GM18502 (cell line): ENCODE results near the gene PXDC1.
"Not testable (repeated sequence)": the region's sequence is repeated elsewhere in the genome, so short reads cannot be mapped to it uniquely, and the experiment has no call there.

Experiments used
- ATAC-seq: cut with Tn5 transposase; IDR thresholded peaks from one replicate; pipeline ENCODE4 v1.9.1; 2021; ENCODE audit warnings: mild to moderate bottlenecking; ENCODE audit not compliant: unreplicated experiment, poor library complexity

Gene PXDC1

GRCh38 chr6:3784423-3784822 lies 32.9 kb upstream of the PXDC1 start:
- no peak for ATAC-seq

GRCh38 chr6:3782876-3783832 lies 31.6 kb upstream of the PXDC1 start:
- ATAC-seq = no peak

GRCh38 chr6:3781504-3781903 lies 30.0 kb upstream of the PXDC1 start:
- ATAC-seq = no peak

- ATAC-seq = no peak
Observed at GRCh38 chr6:3779574-3779849, 28.0 kb upstream of the PXDC1 start.

DNA sequence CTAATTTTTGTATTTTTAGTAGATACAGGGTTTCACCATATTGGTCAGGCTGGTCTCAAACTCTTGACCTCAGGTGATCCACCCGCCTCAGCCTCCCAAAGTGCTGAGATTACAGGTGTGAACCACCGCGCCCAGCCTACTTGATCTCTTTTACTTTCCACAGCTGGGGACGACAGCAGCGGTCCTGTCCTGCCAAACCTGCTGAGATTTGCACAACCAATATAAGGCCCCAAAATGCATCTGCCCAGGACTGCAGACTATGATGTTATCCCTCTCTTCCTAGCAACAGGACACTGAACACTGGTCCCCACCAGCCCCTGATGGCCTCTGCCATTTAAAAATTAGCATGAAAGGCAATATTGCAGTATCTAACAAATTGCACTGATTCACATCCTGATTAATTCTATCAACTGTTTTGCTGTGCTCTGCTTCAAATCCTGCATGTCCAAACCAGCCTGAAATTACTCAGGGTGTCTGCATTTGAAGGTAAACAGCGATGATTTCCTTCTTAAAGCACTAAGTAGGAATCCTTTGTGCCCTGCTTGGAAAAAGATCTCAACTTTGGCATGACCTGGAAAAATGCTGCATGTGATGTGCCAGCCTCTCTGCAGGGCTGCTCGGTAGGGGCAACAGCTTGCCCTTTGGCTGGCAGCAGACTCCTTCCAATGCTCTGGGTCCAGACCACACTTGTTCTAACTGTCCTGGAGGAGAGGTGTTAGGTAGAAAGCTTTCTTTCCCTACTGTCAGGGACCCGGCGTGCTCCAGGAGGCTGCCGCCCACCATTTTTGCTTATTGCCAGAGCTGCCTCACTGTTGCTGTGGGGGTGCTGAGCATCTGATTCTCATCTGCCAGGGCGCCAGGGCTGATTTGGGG lies 27.4 kb upstream of the PXDC1 start:
- ATAC-seq = no peak

- no peak for ATAC-seq
Observed at GRCh38 chr6:3777730-3778461, 26.4 kb upstream of the PXDC1 start.

GRCh38 chr6:3776881-3777507 lies 25.5 kb upstream of the PXDC1 start:
- no peak for ATAC-seq

- no peak for ATAC-seq
Observed at GRCh38 chr6:3775847-3776246, 24.3 kb upstream of the PXDC1 start.

GRCh38 chr6:3775386-3775785 lies 23.9 kb upstream of the PXDC1 start:
- ATAC-seq = no peak

DNA sequence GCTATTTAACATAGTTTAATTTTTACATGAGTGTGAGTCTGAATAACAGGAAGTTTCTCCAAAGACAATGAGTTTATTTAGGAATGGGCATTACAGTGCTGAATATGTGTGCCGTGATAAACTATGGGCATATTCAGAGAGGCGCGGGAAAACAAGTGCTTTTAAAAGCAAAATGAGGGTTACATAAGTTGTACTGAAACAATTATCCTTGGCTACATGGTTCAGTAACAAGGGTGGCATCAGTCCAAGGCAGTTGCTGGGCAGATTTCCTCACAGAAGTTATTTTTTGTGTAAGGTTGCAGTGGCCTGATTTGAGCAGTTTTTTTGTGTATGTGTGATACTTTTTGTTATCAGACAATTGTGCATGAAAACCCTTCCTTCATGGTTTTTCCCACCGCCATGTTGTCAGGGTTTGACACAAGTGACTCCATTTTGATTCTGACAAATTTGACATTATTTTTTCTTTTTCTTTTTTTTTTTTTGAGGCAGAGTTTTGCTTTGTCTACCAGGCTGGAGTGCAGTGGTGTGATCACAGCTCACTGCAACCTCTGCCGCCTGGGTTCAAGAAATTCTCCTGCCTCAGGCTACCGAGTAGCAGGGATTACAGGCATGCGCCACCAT lies 22.3 kb upstream of the PXDC1 start:
- no peak for ATAC-seq

DNA sequence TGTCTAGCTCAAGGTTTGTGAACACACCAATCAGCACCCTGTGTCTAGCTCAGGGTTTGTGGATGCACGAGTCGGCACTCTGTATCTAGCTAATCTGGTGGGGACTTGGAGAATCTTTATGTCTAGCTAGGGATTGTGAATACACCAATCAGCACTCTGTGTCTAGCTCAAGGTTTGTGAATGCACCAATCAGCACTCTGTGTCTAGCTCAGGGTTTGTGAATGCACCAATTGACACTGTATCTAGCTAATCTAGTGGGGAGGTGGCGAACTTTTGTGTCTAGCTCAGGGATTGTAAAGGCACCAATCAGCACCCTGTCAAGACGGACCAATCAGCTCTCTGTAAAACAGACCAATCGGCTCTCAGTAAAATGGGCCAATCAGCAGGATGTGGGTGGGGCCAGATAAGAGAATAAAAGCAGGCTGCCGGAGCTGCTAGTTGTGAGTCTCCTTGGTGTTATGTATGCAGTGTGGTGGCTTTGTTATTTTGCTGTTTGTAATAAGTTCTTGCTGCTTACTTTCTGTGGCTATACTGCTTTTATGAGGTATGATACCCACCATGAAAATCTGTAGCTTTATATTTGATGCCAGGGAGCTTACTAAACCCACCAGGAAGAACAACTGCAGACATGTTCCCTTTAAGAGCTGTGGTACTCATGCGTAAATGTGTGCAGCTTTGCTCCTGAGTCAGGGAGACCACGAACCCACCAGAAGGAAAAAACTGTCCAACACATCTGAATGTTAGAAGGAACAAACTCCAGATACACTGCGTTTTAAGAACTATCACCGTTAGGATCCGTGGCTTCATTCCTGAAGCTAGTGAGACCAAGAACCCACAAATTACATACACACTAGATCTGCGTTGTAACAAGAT lies 20.9 kb upstream of the PXDC1 start:
- not testable (repeated sequence) for ATAC-seq

GRCh38 chr6:3771407-3772011 lies 20.0 kb upstream of the PXDC1 start:
- no peak for ATAC-seq

DNA sequence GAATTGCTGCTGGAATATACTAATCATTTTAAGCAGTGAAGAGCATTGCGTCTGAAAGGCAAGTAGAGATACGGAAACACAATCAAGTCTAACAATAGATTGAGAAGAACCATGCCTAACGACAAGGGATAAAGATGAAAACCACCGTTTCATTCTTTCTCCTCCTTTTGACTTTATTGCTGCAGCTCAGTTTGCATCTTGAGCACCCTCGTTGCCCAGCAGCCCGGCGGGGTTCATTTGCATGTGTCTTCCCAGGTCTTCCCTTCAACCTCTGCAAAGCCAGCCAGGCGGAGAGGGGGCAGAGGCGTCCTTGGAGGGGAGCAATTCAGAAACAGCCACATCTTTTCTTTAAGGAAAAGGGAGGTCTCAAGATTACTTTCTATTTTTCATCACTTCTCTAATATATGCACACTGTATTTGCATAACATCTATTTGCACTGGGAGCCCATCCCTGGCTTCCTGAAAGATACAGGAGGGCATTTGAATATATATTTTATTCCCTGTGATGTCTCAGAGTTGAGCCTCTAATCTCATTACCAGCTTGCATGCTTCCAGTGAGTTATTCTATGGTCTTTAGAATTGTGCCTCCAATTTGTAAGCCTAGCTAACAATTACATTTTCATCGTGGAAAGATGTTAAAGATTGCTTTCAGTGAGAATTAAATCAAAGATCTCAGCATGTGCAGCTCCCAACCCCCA lies 18.7 kb upstream of the PXDC1 start:
- ATAC-seq = no peak

- no peak for ATAC-seq
Observed at GRCh38 chr6:3769610-3770009, 18.1 kb upstream of the PXDC1 start.

DNA sequence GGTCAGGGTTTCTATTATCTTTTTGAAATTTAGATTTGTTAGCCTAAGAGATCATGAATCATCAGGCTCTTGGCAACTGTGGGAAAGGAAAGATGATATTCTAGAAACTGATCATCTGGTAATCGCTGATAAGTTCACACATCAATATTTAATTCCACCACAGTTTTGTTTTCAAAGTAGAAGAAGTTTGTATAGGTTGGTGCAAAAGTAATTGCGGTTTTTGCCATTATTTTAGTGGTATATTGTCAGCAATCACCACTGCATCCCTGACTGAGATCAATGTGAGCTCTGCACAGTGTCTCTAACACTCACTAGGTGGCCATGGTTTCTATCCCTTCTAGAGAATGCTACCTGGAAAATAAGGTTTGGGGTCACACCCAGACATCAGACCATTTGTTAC lies 17.0 kb upstream of the PXDC1 start:
- no peak for ATAC-seq

GRCh38 chr6:3767483-3767882 lies 16.0 kb upstream of the PXDC1 start:
- ATAC-seq = not testable (repeated sequence)

DNA sequence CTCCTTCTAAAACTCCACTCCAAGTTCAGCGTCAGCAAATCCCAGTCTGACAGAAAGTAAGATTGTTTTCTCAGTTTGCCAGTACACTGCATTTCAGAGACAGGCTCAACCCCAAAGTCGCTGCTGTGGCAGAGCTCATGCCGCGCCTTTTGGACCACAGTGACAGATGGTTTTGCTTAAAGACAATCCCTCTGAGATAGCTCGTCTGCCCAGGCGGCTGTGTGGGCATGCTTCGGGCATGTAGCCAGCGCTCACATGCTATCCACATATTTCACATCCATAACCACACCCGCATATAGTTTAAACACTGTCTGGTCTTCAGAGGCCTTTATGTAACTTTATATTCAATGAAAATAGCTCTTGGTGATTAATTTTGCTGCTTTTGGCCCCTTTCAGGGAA lies 14.7 kb upstream of the PXDC1 start:
- no peak for ATAC-seq

DNA sequence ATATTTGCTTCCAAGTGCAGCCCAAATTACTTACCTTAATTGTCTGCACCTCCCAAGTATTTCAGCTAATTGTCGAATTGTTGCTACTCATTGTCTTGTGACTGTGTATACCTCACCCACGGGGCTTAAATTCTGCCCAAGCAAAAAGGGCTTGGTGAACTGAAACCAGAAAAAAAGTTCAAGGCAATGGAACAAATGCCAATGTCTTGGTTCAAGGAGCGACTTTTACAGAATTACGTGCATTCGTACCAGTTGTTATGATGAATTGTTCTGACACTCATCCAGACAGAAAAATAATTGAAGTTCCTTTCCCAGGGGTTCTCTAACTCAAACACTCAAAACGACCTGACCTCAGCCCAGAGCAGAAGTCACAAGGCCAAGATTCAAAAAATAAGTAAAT lies 13.9 kb upstream of the PXDC1 start:
- no peak for ATAC-seq
